K562 (cell line): Measurements from ENCODE around the gene ENO2. TPM values are rescaled to one million over a fixed set of nuclear protein-coding genes. Genes with fewer than 3 reads are reported as not detected.

ENCODE experiments used
- BCL6 ChIP-seq: fragments of 250-450 bp; sonication (Bioruptor Pico); IDR thresholded peaks from 2 replicates; pipeline ENCODE4 v1.4.0; 2020
- CEBPB ChIP-seq: fragments of 450-650 bp; IDR thresholded peaks from 2 replicates; pipeline ENCODE4 v1.6.1; 2016; ENCODE audit warnings: missing genetic modification characterization, missing compliant biosample characterization
- ESRRA ChIP-seq: fragments of 450-650 bp; IDR thresholded peaks from 2 replicates; pipeline ENCODE4 v1.6.1; 2014; ENCODE audit warnings: low read depth, mild to moderate bottlenecking, moderate library complexity, borderline replicate concordance
- HCFC1 ChIP-seq: IDR thresholded peaks from 2 replicates; pipeline ENCODE4 v1.6.1; 2012; ENCODE audit warnings: low read depth, low read length, improper control_type of control experiment
- KAT7 ChIP-seq: sonication (generic); formaldehyde crosslinking; IDR thresholded peaks from 2 replicates; pipeline ENCODE4 v1.8.0; 2022; ENCODE audit warnings: missing genetic modification reagents, mild to moderate bottlenecking, borderline replicate concordance
- KDM2B ChIP-seq: fragments of 250-450 bp; sonication (Bioruptor Pico); IDR thresholded peaks from 2 replicates; pipeline ENCODE4 v1.8.0; 2021; ENCODE audit warnings: mild to moderate bottlenecking, moderate library complexity
- NR3C1 ChIP-seq: sonication (generic); formaldehyde crosslinking; IDR thresholded peaks from 2 replicates; pipeline ENCODE4 v1.8.1; 2022; ENCODE audit warnings: missing genetic modification reagents
- POLR2AphosphoS2 ChIP-seq: IDR thresholded peaks from 2 replicates; pipeline ENCODE4 v1.6.1; 2012; ENCODE audit warnings: low read length, improper control_type of control experiment
- RBBP5 ChIP-seq: fragments of 200-600 bp; sonication (generic); IDR thresholded peaks from 2 replicates; pipeline ENCODE4 v1.6.1; 2012; ENCODE audit warnings: borderline replicate concordance, mild to moderate bottlenecking, low read length, control low read depth, inconsistent platforms; ENCODE audit not compliant: insufficient read depth, poor library complexity, severe bottlenecking
- RBM39 ChIP-seq: fragments of 200-400 bp; formaldehyde crosslinking; optimal IDR thresholded peaks from 2 replicates; pipeline ENCODE3; 2018; ENCODE audit warnings: low read depth, low read length
- RFX5 ChIP-seq: IDR thresholded peaks from 2 replicates; pipeline ENCODE4 v1.6.1; 2011; ENCODE audit warnings: low read depth, mild to moderate bottlenecking, improper control_type of control experiment, low read length
- TAF7 ChIP-seq: fragments of 450-650 bp; IDR thresholded peaks from 2 replicates; pipeline ENCODE4 v1.6.1; 2016; ENCODE audit warnings: missing genetic modification characterization, missing compliant biosample characterization
- ZNF561 ChIP-seq: fragments of 450-650 bp; formaldehyde crosslinking; conservative IDR thresholded peaks from 2 replicates; pipeline ENCODE4 v1.4.0; 2020; ENCODE audit warnings: mild to moderate bottlenecking, moderate library complexity
- ZNF76 ChIP-seq: fragments of 250-450 bp; sonication (Bioruptor Pico); IDR thresholded peaks from 2 replicates; pipeline ENCODE4 v1.4.0; 2020; ENCODE audit warnings: mild to moderate bottlenecking, moderate library complexity, borderline replicate concordance
- polyA plus RNA-seq, 8 experiments: library from polyadenylated mRNA; depleted of rRNA in 4 of 8; stranded (reverse) in 5 of 8; unstranded in 3 of 8; fragments of >200 nt; fragmentation: Nextera tagmentation in 2 of 8; fragmentation: Illumina TruSeq in 1 of 8; extraction: Ambion mirVana in 2 of 8; extraction: Trizol in 1 of 8; gene quantifications; 2 replicates each; pipeline versions ENCODE4 v1.2.1 to v1.2.3, GENCODE V29; 2011 to 2014; ENCODE audit warnings: inconsistent platforms in 1 of 8, missing spikeins in 1 of 8
- total RNA-seq, 7 experiments: library from RNA; depleted of rRNA in 6 of 7; stranded (reverse); fragments of >200 nt in 6 of 7; fragmentation: Illumina TruSeq in 2 of 7; extraction: Trizol in 2 of 7; gene quantifications; 2 replicates each; pipeline versions ENCODE4 v1.2.1 to v1.2.3, GENCODE V29; 2011 to 2021; ENCODE audit warnings: low replicate concordance in 1 of 7
- TF ChIP-seq, protein P1 (sequence below): fragments of 450-650 bp; IDR thresholded peaks from 2 replicates; pipeline ENCODE4 v1.6.1; 2018; ENCODE audit warnings: mild to moderate bottlenecking, low read depth; ENCODE audit not compliant: partially characterized antibody
- TF ChIP-seq, protein P2 (sequence below), 2 experiments: fragments of 150-350 bp in 1 of 2; IDR thresholded peaks; 2 replicates each; pipeline ENCODE4 v1.6.1; 2012 to 2016; ENCODE audit warnings: low read depth in 2 of 2, low read length in 2 of 2, mild to moderate bottlenecking in 1 of 2, moderate library complexity in 1 of 2
- TF ChIP-seq, protein P3 (sequence below): fragments of 250-450 bp; sonication (Bioruptor Pico); IDR thresholded peaks from 2 replicates; pipeline ENCODE4 v1.4.0; 2020; ENCODE audit warnings: mild to moderate bottlenecking, moderate library complexity, borderline replicate concordance
- TF ChIP-seq, protein P4 (sequence below): fragments of 200-800 bp; sonication (Bioruptor generic); IDR thresholded peaks from 2 replicates; pipeline ENCODE4 v1.6.1; 2017; ENCODE audit warnings: missing genetic modification characterization, missing compliant biosample characterization

The ENO2 gene
- total and polyA plus RNA-seq, 9 of the 15 experiments (the other 6 are each of a cell fraction or from before 2014, with no cell fraction given): 10.9 to 43.3 (median 21.0) TPM

DNA sequence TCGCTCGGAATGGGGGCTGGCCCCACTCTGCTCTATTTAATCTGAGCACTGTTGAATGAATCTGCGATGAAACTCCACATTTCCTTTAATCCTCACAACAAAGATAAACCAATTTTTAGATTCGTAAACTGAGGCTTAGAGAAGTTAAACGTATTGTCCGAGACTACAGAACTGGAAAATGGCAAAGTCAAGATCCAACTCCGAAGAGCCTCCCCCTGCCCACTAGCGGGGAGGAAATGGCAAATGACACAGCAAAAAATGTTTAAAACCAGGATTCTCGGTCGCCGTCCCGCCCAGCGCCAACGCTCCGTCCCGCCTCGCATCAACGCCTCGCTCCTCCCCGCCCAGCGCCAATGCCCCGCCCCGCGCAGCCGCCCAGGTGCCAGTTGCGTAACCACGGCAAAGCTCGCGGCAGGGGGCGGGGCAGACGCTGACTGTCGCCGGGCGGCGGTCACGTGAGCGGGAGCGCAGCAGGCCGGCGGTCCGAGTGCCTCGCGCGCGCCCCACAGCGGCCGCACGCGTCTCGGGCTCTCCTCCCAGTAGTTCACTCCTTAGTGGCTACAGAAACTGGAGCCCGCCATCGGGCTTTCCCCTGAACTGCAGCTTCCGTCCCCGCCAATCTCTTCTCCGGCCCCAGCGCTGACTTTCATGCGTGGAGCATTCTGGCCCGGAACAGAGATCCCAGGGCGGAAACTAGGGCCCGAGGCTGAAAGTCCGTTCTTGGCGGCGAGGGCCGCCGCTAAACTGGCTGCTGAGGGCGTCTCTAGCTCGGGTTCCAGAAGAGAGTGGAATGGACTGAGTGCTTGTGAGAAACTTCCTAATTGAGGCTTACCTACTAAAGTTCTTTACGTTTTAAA is 23.4 kb upstream of the ENO2 start (continued):
- TF ChIP-seq, protein P1, sequence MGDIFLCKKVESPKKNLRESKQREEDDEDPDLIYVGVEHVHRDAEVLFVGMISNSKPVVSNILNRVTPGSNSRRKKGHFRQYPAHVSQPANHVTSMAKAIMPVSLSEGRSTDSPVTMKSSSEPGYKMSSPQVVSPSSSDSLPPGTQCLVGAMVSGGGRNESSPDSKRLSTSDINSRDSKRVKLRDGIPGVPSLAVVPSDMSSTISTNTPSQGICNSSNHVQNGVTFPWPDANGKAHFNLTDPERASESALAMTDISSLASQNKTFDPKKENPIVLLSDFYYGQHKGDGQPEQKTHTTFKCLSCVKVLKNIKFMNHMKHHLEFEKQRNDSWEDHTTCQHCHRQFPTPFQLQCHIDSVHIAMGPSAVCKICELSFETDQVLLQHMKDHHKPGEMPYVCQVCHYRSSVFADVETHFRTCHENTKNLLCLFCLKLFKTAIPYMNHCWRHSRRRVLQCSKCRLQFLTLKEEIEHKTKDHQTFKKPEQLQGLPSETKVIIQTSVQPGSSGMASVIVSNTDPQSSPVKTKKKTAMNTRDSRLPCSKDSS: no peak
- TF ChIP-seq RFX5 (no peak), ZNF561 (CRISPR knock-in tag) (no peak), TAF7 (tag) (peak; percentile 96), KDM2B (CRISPR knock-in tag) (no peak), RBM39 (no peak), RBBP5 (peak; percentile 51), BCL6 (CRISPR knock-in tag) (no peak), ESRRA (peak; percentile 53; the same call in 1 of the 2 replicates), POLR2AphosphoS2 (0 out of 2 replicates have a peak, but pooled peaks have one; percentile 68), NR3C1 (CRISPR knock-in tag) (no peak), CEBPB (tag) (peak; percentile 99), KAT7 (CRISPR knock-in tag) (no peak), ZNF76 (CRISPR knock-in tag) (no peak), HCFC1 (peak; percentile 17; the same call in 1 of the 2 replicates)
- TF ChIP-seq, protein P2, sequence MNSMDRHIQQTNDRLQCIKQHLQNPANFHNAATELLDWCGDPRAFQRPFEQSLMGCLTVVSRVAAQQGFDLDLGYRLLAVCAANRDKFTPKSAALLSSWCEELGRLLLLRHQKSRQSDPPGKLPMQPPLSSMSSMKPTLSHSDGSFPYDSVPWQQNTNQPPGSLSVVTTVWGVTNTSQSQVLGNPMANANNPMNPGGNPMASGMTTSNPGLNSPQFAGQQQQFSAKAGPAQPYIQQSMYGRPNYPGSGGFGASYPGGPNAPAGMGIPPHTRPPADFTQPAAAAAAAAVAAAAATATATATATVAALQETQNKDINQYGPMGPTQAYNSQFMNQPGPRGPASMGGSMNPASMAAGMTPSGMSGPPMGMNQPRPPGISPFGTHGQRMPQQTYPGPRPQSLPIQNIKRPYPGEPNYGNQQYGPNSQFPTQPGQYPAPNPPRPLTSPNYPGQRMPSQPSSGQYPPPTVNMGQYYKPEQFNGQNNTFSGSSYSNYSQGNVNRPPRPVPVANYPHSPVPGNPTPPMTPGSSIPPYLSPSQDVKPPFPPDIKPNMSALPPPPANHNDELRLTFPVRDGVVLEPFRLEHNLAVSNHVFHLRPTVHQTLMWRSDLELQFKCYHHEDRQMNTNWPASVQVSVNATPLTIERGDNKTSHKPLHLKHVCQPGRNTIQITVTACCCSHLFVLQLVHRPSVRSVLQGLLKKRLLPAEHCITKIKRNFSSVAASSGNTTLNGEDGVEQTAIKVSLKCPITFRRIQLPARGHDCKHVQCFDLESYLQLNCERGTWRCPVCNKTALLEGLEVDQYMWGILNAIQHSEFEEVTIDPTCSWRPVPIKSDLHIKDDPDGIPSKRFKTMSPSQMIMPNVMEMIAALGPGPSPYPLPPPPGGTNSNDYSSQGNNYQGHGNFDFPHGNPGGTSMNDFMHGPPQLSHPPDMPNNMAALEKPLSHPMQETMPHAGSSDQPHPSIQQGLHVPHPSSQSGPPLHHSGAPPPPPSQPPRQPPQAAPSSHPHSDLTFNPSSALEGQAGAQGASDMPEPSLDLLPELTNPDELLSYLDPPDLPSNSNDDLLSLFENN (IDR thresholded peaks at IDR 0.05; ENCODE audit: low read depth in 2 of 2, low read length in 2 of 2): no peak; a peak in 1 of 4 replicates
- TF ChIP-seq, protein P3, sequence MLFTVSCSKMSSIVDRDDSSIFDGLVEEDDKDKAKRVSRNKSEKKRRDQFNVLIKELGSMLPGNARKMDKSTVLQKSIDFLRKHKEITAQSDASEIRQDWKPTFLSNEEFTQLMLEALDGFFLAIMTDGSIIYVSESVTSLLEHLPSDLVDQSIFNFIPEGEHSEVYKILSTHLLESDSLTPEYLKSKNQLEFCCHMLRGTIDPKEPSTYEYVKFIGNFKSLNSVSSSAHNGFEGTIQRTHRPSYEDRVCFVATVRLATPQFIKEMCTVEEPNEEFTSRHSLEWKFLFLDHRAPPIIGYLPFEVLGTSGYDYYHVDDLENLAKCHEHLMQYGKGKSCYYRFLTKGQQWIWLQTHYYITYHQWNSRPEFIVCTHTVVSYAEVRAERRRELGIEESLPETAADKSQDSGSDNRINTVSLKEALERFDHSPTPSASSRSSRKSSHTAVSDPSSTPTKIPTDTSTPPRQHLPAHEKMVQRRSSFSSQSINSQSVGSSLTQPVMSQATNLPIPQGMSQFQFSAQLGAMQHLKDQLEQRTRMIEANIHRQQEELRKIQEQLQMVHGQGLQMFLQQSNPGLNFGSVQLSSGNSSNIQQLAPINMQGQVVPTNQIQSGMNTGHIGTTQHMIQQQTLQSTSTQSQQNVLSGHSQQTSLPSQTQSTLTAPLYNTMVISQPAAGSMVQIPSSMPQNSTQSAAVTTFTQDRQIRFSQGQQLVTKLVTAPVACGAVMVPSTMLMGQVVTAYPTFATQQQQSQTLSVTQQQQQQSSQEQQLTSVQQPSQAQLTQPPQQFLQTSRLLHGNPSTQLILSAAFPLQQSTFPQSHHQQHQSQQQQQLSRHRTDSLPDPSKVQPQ: no peak
- TF ChIP-seq, protein P4, sequence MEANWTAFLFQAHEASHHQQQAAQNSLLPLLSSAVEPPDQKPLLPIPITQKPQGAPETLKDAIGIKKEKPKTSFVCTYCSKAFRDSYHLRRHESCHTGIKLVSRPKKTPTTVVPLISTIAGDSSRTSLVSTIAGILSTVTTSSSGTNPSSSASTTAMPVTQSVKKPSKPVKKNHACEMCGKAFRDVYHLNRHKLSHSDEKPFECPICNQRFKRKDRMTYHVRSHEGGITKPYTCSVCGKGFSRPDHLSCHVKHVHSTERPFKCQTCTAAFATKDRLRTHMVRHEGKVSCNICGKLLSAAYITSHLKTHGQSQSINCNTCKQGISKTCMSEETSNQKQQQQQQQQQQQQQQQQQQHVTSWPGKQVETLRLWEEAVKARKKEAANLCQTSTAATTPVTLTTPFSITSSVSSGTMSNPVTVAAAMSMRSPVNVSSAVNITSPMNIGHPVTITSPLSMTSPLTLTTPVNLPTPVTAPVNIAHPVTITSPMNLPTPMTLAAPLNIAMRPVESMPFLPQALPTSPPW (CRISPR knock-in tag): peak; percentile 81
